Measurements from ENCODE around the gene PHF14.
A peak's percentile ranks its signal among the peaks of the same experiment; 100 is the strongest.

The PHF14 gene

GRCh38 chr7:11128498-11128897 lies 154.8 kb downstream of the PHF14 start:
- Mint-ChIP-seq H3K27ac (ENCODE audit: low read depth) (peak overlapping the region; percentile 47), H3K4me1 (peaks cover 39% of the 10 kb centered on the region), H3K27me3 (no peaks in the 10 kb centered on the region), H3K36me3 (ENCODE audit: insufficient read depth) (no peaks in the 10 kb centered on the region), H3K4me3 (no peak overlapping the region), H3K9me3 (no peaks in the 10 kb centered on the region)
- no peak for DNase-seq (ENCODE audit: low spot score in 2 of 2)
- ATAC-seq (replicated peaks; ENCODE audit: extremely low read depth, poor library complexity, severe bottlenecking) = no peak

DNA sequence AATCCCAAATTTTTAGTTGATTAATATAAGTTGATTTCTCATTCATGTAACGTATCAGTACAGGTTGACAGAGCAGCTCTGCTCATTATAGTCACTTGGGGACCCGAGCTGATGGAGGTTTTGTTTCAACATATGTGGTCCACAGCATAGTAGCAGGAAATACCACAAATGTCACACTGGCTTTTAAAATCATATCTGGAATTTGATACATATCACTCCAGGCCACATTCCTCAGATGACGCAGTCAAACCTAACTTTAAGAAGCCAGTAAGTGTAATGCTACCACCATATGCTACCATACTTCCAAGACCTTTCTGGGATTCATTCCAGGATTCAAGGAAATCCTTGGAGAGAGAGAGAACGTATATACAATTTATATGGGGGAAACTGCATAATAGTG lies 156.3 kb downstream of the PHF14 start:
- Mint-ChIP-seq H3K4me3 (no peak overlapping the region), H3K36me3 (ENCODE audit: insufficient read depth) (no peaks in the 10 kb centered on the region), H3K27me3 (no peaks in the 10 kb centered on the region), H3K9me3 (no peaks in the 10 kb centered on the region), H3K27ac (ENCODE audit: low read depth) (no peak overlapping the region), H3K4me1 (peaks cover 39% of the 10 kb centered on the region)
- ATAC-seq (replicated peaks; ENCODE audit: extremely low read depth, poor library complexity, severe bottlenecking) (no peak), DNase-seq (ENCODE audit: low spot score in 2 of 2) (no peak)

DNA sequence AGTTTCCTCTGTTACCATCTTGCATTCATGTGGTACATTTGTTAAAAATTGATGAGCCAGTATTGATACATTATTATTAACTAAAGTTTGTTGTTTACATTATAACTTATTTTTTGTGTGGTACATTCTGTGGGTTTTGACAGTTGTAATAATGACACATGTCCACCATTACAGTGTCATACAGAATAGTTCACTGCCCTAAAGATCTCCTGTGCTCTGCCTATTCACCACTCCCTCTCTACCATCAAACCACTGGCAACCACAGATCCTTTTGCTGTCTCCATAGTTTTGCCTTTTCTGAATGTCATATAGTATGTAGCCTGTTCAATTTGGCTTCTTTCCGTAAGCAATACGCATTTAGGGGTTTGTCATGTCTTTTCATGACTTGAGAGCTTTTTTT lies 156.9 kb downstream of the PHF14 start:
- no peak overlapping the region for H3K27ac Mint-ChIP-seq (ENCODE audit: low read depth)
- H3K4me1 Mint-ChIP-seq = peaks cover 39% of the 10 kb centered on the region
- DNase-seq (ENCODE audit: low spot score in 2 of 2) (no peak), ATAC-seq (replicated peaks; ENCODE audit: extremely low read depth, poor library complexity, severe bottlenecking) (no peak)
- no peak overlapping the region for H3K4me3 Mint-ChIP-seq
- no peaks in the 10 kb centered on the region for H3K27me3 Mint-ChIP-seq
- H3K9me3 Mint-ChIP-seq = no peaks in the 10 kb centered on the region
- H3K36me3 Mint-ChIP-seq (ENCODE audit: insufficient read depth) = no peaks in the 10 kb centered on the region

DNA sequence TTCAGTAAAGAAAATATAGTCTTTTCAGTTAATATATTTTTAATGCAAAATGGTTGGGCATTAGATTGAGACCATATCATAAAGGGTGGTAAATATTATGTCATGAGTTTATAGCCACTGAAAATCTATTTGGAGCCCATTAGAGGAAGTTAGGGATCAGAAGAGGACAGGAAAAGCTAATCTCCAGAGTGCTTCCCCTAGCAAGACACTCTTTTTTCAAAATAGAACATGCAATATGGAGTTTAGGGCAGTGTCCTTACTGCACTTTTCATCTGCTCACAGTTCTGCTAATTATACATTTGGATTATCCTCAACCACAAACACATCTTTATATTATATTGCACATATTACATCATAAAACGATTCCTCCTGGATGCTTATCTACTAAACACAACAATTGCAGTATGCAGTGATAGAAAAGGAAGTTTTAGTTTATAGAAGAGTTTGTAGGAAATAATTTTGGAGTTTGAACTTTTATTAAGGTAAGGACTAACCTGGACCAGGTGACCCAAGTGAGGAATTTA lies 159.8 kb downstream of the PHF14 start:
- H3K4me1 Mint-ChIP-seq = peaks cover 15% of the 10 kb centered on the region

DNA sequence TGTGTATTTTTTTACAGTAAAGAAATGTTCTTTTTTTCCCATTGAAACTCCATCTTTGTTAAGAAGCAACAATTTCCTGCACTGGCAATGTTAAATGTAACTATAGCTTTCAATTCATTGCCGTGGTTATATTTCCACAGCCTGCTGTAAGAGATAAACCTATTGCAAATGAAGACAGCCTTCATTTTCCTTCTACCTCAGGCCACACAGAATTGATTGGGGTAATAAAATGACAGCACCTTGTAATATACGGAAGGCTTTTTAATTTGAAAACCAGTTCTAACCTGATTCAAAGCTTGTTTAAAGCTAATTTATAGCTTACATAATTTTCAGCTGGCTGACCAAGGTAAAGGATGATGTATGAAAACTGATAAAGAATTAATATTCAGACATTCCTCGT lies 161.9 kb downstream of the PHF14 start:
- no peaks in the 10 kb centered on the region for H3K36me3 Mint-ChIP-seq (ENCODE audit: insufficient read depth)
- no peak overlapping the region for H3K27ac Mint-ChIP-seq (ENCODE audit: low read depth)
- peaks cover 4% of the 10 kb centered on the region for H3K4me1 Mint-ChIP-seq
- ATAC-seq (replicated peaks; ENCODE audit: extremely low read depth, poor library complexity, severe bottlenecking) = no peak
- H3K27me3 Mint-ChIP-seq = no peaks in the 10 kb centered on the region
- no peak for DNase-seq (ENCODE audit: low spot score in 2 of 2)
- no peak overlapping the region for H3K4me3 Mint-ChIP-seq
- H3K9me3 Mint-ChIP-seq = no peaks in the 10 kb centered on the region

More for the DNA sequence above, 159.8 kb downstream of the PHF14 start:
- no peaks in the 10 kb centered on the region for H3K36me3 Mint-ChIP-seq (ENCODE audit: insufficient read depth)
- no peak overlapping the region for H3K4me3 Mint-ChIP-seq
- ATAC-seq (replicated peaks; ENCODE audit: extremely low read depth, poor library complexity, severe bottlenecking) = no peak
- no peak for DNase-seq (ENCODE audit: low spot score in 2 of 2)
- no peaks in the 10 kb centered on the region for H3K9me3 Mint-ChIP-seq
- no peak overlapping the region for H3K27ac Mint-ChIP-seq (ENCODE audit: low read depth)
- H3K27me3 Mint-ChIP-seq = no peaks in the 10 kb centered on the region

DNA sequence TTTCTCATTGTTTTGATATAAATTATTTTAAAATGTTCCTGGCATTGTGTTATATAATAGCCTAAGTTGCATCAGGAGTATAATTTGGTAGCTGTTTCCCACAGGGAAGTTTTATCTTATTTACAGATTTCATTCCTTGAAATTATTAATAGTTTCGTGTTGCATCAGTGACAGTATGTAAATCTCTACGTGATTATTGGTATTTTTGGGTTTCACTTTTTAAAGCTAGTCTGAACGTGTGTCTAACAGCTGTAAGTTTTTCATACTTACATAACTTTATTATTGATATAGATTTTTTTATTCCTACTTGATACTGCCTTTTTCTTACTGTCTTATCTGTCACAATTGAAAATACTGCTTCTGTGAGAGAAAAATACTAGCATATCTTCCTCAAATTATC lies 167.9 kb downstream of the PHF14 start:
- no peak for ATAC-seq (replicated peaks; ENCODE audit: extremely low read depth, poor library complexity, severe bottlenecking)
- H3K36me3 Mint-ChIP-seq (ENCODE audit: insufficient read depth) = no peaks in the 10 kb centered on the region
- DNase-seq (ENCODE audit: low spot score in 2 of 2) = no peak

DNA sequence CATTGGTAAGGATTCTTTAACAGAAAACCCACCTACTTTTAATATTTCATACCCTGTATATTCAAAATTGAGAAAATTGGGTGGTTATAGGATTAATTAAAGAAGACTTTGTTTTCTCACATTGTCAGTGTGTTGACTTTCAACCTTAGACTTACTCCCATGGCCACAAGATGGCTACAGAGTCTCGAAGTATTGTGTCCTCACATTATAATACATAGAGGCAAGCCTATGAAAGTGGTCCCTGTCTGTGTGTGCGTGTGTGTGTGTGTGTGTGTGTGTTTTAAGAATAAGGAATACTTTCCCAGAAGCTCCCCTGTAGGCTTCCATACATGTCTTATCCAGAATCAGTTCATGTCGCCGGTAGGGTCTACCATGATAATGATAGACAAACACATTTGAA lies 180.0 kb downstream of the PHF14 start:
- no peak overlapping the region for H3K4me3 Mint-ChIP-seq
- peaks cover 1% of the 10 kb centered on the region for H3K36me3 Mint-ChIP-seq (ENCODE audit: insufficient read depth)
- no peak overlapping the region for H3K27ac Mint-ChIP-seq (ENCODE audit: low read depth)
- DNase-seq (ENCODE audit: low spot score in 2 of 2) = no peak
- no peak for ATAC-seq (replicated peaks; ENCODE audit: extremely low read depth, poor library complexity, severe bottlenecking)
- H3K9me3 Mint-ChIP-seq = no peaks in the 10 kb centered on the region
- H3K27me3 Mint-ChIP-seq = no peaks in the 10 kb centered on the region
- no peaks in the 10 kb centered on the region for H3K4me1 Mint-ChIP-seq

More for the DNA sequence above, 167.9 kb downstream of the PHF14 start:
- Mint-ChIP-seq H3K9me3 (no peaks in the 10 kb centered on the region), H3K27me3 (no peaks in the 10 kb centered on the region), H3K27ac (ENCODE audit: low read depth) (no peak overlapping the region), H3K4me3 (no peak overlapping the region), H3K4me1 (no peaks in the 10 kb centered on the region)

DNA sequence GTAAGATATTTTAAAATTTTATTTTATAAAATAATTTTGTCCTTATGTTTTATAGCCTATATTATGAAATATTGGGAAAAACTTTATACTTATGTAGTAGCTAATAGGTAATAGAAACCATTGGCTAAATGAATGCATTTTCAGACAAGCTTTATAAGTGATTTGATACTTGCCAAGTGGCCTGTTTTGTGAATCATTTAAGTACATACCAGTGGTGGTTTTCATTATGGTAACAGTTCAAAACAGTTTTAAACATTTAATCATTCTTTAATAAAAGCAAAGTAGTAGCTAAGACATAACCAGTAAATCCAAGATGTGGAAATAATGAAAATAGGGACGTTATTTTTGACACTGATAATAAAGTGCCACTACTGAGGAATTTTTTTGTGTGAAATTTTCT lies 182.2 kb downstream of the PHF14 start:
- H3K27me3 Mint-ChIP-seq = no peaks in the 10 kb centered on the region
- no peaks in the 10 kb centered on the region for H3K4me1 Mint-ChIP-seq
- no peaks in the 10 kb centered on the region for H3K36me3 Mint-ChIP-seq (ENCODE audit: insufficient read depth)
- ATAC-seq (replicated peaks; ENCODE audit: extremely low read depth, poor library complexity, severe bottlenecking) = no peak
- H3K9me3 Mint-ChIP-seq = no peaks in the 10 kb centered on the region
- no peak overlapping the region for H3K27ac Mint-ChIP-seq (ENCODE audit: low read depth)
- no peak overlapping the region for H3K4me3 Mint-ChIP-seq
- no peak for DNase-seq (ENCODE audit: low spot score in 2 of 2)

DNA sequence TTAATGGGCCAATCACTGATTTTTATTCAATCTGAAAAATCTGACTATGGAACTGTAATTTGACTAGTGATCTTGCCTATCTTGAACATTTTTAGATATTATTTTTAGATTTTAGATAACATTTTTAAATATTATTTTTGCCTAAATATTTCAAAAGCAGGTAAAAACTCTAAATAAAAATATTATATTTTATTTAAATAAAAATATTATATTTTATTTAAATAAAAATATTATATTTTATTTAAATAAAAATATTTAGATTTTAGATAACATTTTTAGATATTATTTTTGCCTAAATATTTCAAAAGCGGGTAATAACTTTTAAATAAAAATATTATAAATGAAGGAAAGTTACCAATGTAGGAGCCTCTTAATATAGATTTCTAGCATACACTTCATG lies 187.8 kb downstream of the PHF14 start:
- Mint-ChIP-seq H3K36me3 (ENCODE audit: insufficient read depth) (peaks cover 2% of the 10 kb centered on the region), H3K4me3 (no peak overlapping the region), H3K27me3 (no peaks in the 10 kb centered on the region), H3K27ac (ENCODE audit: low read depth) (no peak overlapping the region), H3K9me3 (no peaks in the 10 kb centered on the region), H3K4me1 (no peaks in the 10 kb centered on the region)
- DNase-seq (ENCODE audit: low spot score in 2 of 2) (no peak), ATAC-seq (replicated peaks; ENCODE audit: extremely low read depth, poor library complexity, severe bottlenecking) (no peak)

- no peak overlapping the region for H3K27ac Mint-ChIP-seq (ENCODE audit: low read depth)
- no peaks in the 10 kb centered on the region for H3K9me3 Mint-ChIP-seq
- H3K27me3 Mint-ChIP-seq = no peaks in the 10 kb centered on the region
- ATAC-seq (replicated peaks; ENCODE audit: extremely low read depth, poor library complexity, severe bottlenecking) (no peak), DNase-seq (ENCODE audit: low spot score in 2 of 2) (no peak)
- no peaks in the 10 kb centered on the region for H3K4me1 Mint-ChIP-seq
- H3K36me3 Mint-ChIP-seq (ENCODE audit: insufficient read depth) = peaks cover 2% of the 10 kb centered on the region
- no peak overlapping the region for H3K4me3 Mint-ChIP-seq
Observed at GRCh38 chr7:11163220-11163619, 189.5 kb downstream of the PHF14 start.

GRCh38 chr7:11166051-11166450 lies 192.4 kb downstream of the PHF14 start:
- Mint-ChIP-seq H3K4me3 (no peak overlapping the region), H3K27me3 (no peaks in the 10 kb centered on the region)
- ATAC-seq (replicated peaks; ENCODE audit: extremely low read depth, poor library complexity, severe bottlenecking) = no peak

DNA sequence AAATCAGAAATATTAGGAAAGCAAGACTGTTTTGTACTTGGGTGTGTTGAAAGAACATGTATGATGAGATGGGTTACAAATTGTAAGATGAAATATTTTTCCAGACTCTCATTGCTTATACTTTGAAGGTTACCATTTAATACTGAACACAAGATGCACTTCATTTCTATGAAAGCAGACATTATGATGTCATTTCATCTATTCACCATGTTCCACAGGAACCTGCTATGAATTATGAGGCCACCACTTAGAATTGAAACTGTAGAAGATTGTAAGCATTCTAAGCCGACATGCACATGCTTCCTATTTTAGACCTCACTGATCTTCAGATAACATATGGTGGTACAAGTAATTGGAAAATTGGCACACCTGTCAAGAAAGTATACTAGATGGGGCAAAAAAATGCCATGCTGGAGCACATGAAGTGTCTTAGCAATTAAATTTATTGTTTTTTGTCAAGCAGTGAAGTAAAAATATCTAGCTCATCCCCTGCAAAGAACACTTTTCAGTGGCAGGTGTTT lies 195.0 kb downstream of the PHF14 start:
- DNase-seq (ENCODE audit: low spot score in 2 of 2) = no peak
- H3K4me1 Mint-ChIP-seq = no peaks in the 10 kb centered on the region
- H3K27ac Mint-ChIP-seq (ENCODE audit: low read depth) = no peak overlapping the region
- no peak overlapping the region for H3K4me3 Mint-ChIP-seq
- no peaks in the 10 kb centered on the region for H3K9me3 Mint-ChIP-seq
- H3K36me3 Mint-ChIP-seq (ENCODE audit: insufficient read depth) = no peaks in the 10 kb centered on the region
- no peak for ATAC-seq (replicated peaks; ENCODE audit: extremely low read depth, poor library complexity, severe bottlenecking)
- no peaks in the 10 kb centered on the region for H3K27me3 Mint-ChIP-seq

More at GRCh38 chr7:11166051-11166450, 192.4 kb downstream of the PHF14 start:
- no peaks in the 10 kb centered on the region for H3K9me3 Mint-ChIP-seq
- no peak for DNase-seq (ENCODE audit: low spot score in 2 of 2)
- no peak overlapping the region for H3K27ac Mint-ChIP-seq (ENCODE audit: low read depth)
- H3K36me3 Mint-ChIP-seq (ENCODE audit: insufficient read depth) = peaks cover 2% of the 10 kb centered on the region
- no peaks in the 10 kb centered on the region for H3K4me1 Mint-ChIP-seq

- H3K27me3 Mint-ChIP-seq = no peaks in the 10 kb centered on the region
- H3K4me3 Mint-ChIP-seq = no peak overlapping the region
- DNase-seq (ENCODE audit: low spot score in 2 of 2) = no peak
- H3K36me3 Mint-ChIP-seq (ENCODE audit: insufficient read depth) = no peaks in the 10 kb centered on the region
- H3K27ac Mint-ChIP-seq (ENCODE audit: low read depth) = no peak overlapping the region
- no peak for ATAC-seq (replicated peaks; ENCODE audit: extremely low read depth, poor library complexity, severe bottlenecking)
- H3K4me1 Mint-ChIP-seq = no peaks in the 10 kb centered on the region
- no peaks in the 10 kb centered on the region for H3K9me3 Mint-ChIP-seq
Observed at GRCh38 chr7:11170175-11170574, 196.5 kb downstream of the PHF14 start.
